Transverse colon (tissue), 4 donors: Measurements from ENCODE around the gene MOB1A. TPM values are rescaled to one million over a fixed set of nuclear protein-coding genes. Genes with fewer than 3 reads are reported as not detected.

Experiments
- DNase-seq: peaks from one replicate; pipeline ENCODE4 v3.0.0-alpha.2; 2019
- H3K27ac ChIP-seq, 4 donors: fragments of 200-600 bp; sonication (generic); 2 replicates each; pipeline ENCODE4 v1.5.1; 2016 to 2018; ENCODE audit warnings: inconsistent platforms in 4 of 4
- H3K27me3 ChIP-seq: fragments of 200-600 bp; sonication (generic); 2 replicates; pipeline ENCODE4 v1.5.1; 2017; ENCODE audit warnings: inconsistent platforms
- H3K36me3 ChIP-seq, 4 donors: fragments of 200-600 bp; sonication (generic); 2 replicates each; pipeline ENCODE4 v1.5.1; 2017 to 2019; ENCODE audit warnings: inconsistent platforms in 4 of 4
- H3K4me1 ChIP-seq, 4 donors: fragments of 200-600 bp; sonication (generic); 2 replicates each; pipeline ENCODE4 v1.5.1; 2017 to 2020; ENCODE audit warnings: inconsistent platforms in 4 of 4
- H3K4me3 ChIP-seq, 4 donors: fragments of 200-600 bp; sonication (generic); 1 replicate in 1 of 4; 2 replicates in 3 of 4; pipeline versions ENCODE4 v1.5.1 to v1.6.1; 2017 to 2019; ENCODE audit warnings: inconsistent platforms in 4 of 4
- H3K9me3 ChIP-seq, 2 donors: fragments of 200-600 bp; sonication (generic); 2 replicates each; pipeline ENCODE4 v1.5.1; 2017 to 2019; ENCODE audit warnings: inconsistent platforms in 2 of 2
- CTCF ChIP-seq, 5 experiments: fragments of 200-600 bp in 3 of 5; fragments of 450-650 bp in 2 of 5; sonication (generic) in 3 of 5; IDR thresholded peaks; 1 replicate in 2 of 5; 2 replicates in 3 of 5; pipeline ENCODE4 v1.5.1; 2016 to 2017; ENCODE audit warnings: antibody characterized with exemption in 5 of 5, inconsistent platforms in 3 of 5, mild to moderate bottlenecking in 2 of 5, moderate library complexity in 1 of 5
- EP300 ChIP-seq: sonication (generic); formaldehyde crosslinking; IDR thresholded peaks from one replicate; pipeline ENCODE4 v1.6.1; 2017; ENCODE audit warnings: antibody characterized with exemption, low read depth
- POLR2A ChIP-seq: fragments of 450-650 bp; IDR thresholded peaks from one replicate; pipeline ENCODE4 v1.6.1; 2016; ENCODE audit warnings: antibody characterized with exemption, mild to moderate bottlenecking, moderate library complexity
- POLR2AphosphoS5 ChIP-seq, 3 donors: sonication (generic); formaldehyde crosslinking; IDR thresholded peaks; one replicate each; pipeline ENCODE4 v1.6.1; 2016; ENCODE audit warnings: antibody characterized with exemption in 3 of 3
- WGBS, 2 donors: methylation state at CpG; one replicate each; pipeline ENCODE4 v1.1.5; 2018; ENCODE audit warnings: low coverage in 1 of 2; 5-methylcytosine and 5-hydroxymethylcytosine counted together
- in situ Hi-C, 4 donors: fragments of 200-750 bp; cut with MboI; loops; one replicate each; pipeline versions ENCODE4 v1.15.0 to v1.15.1; 2017; ENCODE audit warnings: low sequenced_read_pairs in 3 of 4, low pct_ligation_motif_present in 1 of 4, low pct_unique_long_range_greater_than_20kb in 1 of 4
- intact Hi-C: fragments of 100-400 bp; cut with DNase I; formaldehyde crosslinking; loops from one replicate; pipeline ENCODE4 v1.15.1; 2023; ENCODE audit warnings: low total_unique reads
- total RNA-seq, 4 donors: library from RNA; depleted of rRNA; stranded (reverse); fragments of >200 nt; gene quantifications; one replicate each; pipeline ENCODE4 v1.1.0, GENCODE V29; 2016

Gene MOB1A
- total RNA-seq, 4 donors from 2014 or later: 43.0 to 91.9 (median 68.8) TPM

- intact Hi-C loops (no loop called here), in situ Hi-C loops (no loop called here)
- H3K27me3 ChIP-seq: no peaks in the 10 kb centered on the region
- no peaks in the 10 kb centered on the region for H3K36me3 ChIP-seq
- no peak overlapping the region for H3K4me3 ChIP-seq
- WGBS, 2 donors: 14 to 42% methylated on average over 1 of the region's 1 CpG
- no peak for TF ChIP-seq EP300
- TF ChIP-seq POLR2AphosphoS5 (IDR thresholded peaks at IDR 0.05): peak; percentile 10 to 76 (median 43)
- no peaks in the 10 kb centered on the region for H3K9me3 ChIP-seq
- DNase-seq: no peak
- H3K4me1 ChIP-seq: peaks cover 9 to 56% (median 37%) of the 10 kb centered on the region in 4 donors
- peak overlapping the region; percentile 6 to 56 (median 42) for H3K27ac ChIP-seq
Observed at GRCh38 chr2:74201596-74201995, 22.9 kb upstream of the MOB1A start.

- intact Hi-C loops (no loop called here), in situ Hi-C loops (no loop called here)
- no peak for DNase-seq
- TF ChIP-seq POLR2AphosphoS5 (IDR thresholded peaks at IDR 0.05) (no peak), CTCF (IDR thresholded peaks at IDR 0.05) (no peak), EP300 (no peak), POLR2A (no peak)
- H3K4me3 ChIP-seq: no peak overlapping the region
- peak overlapping the region; percentile 6 to 56 (median 42) for H3K27ac ChIP-seq
- H3K4me1 ChIP-seq: peaks cover 9 to 52% (median 33%) of the 10 kb centered on the region in 4 donors
- H3K27me3 ChIP-seq: no peaks in the 10 kb centered on the region
- 77 to 79% methylated on average over 2 to 3 of the region's 3 CpGs for WGBS, 2 donors
- no peaks in the 10 kb centered on the region for H3K9me3 ChIP-seq
- no peaks in the 10 kb centered on the region for H3K36me3 ChIP-seq
Observed at GRCh38 chr2:74201196-74201595, 22.5 kb upstream of the MOB1A start.

DNA sequence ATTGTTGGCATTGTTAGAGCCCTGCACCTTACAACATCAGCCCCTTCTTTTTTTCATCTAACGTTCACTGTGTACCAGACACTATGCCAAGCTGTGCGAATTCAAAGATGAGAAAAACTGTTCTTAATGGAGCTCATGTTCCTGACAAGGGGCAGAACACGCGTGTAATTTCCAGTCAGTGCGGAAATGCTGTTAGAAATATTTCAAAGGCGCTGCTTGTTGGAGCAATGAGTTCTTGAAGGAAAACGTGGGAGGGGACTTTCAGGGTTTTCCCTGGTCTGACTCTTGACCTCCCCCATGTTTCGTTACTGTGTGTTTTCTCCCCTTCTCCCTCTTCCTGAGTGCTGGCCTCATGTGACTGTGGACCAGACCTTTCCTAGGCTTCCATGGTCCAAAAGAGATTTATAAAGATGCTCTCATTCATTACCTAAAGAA is 21.2 kb upstream of the MOB1A start:
- in situ Hi-C loops: no loop called here

DNA sequence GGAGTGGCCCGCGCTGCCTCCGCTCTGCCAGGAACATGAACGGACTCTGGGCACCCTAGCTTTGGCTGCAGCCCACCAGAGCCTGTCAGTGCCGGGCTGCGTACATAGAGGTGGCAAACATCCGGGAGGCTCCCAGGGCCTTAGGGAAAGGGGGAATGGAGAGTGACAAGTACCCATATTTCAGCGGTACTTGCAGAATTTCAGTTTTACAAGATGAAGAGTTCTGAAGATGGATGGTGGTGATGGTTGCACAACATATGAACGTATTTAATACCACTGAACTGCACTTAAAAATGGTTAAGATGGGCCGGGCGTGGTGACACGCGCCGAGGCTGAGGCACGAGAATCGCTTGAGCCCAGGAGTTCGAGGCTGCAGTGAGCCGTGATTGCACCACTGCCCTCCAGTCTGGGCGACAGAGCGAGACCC is 20.6 kb upstream of the MOB1A start:
- intact Hi-C loops (loop anchor here (1.0 kb wide), 1 partner anchor 34 kb away; no protein-coding TSS in a partner anchor), in situ Hi-C loops (no loop called here)
- peaks cover 9 to 33% (median 19%) of the 10 kb centered on the region in 4 donors for H3K4me1 ChIP-seq
- H3K36me3 ChIP-seq: no peaks in the 10 kb centered on the region
- H3K27ac ChIP-seq: peak overlapping the region; percentile 90 to 98 (median 94)
- H3K27me3 ChIP-seq: no peaks in the 10 kb centered on the region
- WGBS, 2 donors: 7% methylated on average over 20 of the region's 20 CpGs; no CpG with 5 or more reads in 1 of the 2 donors
- DNase-seq: no peak
- peak in 2 of 3 donors; percentile 5 to 21 for TF ChIP-seq POLR2AphosphoS5 (IDR thresholded peaks at IDR 0.05)
- no peak for TF ChIP-seq CTCF (IDR thresholded peaks at IDR 0.05)
- TF ChIP-seq EP300: no peak
- no peak for TF ChIP-seq POLR2A
- H3K9me3 ChIP-seq: no peaks in the 10 kb centered on the region
- H3K4me3 ChIP-seq: peak overlapping the region; percentile 55 to 92 (median 78)

More for the DNA sequence above, 21.2 kb upstream of the MOB1A start:
- no peak for DNase-seq
- no peaks in the 10 kb centered on the region for H3K36me3 ChIP-seq
- H3K27ac ChIP-seq: peak overlapping the region; percentile 90 to 98 (median 94)
- peak overlapping the region in 2 of 4 donors; percentile 65 to 91 for H3K4me3 ChIP-seq
- H3K4me1 ChIP-seq: peaks cover 9 to 39% (median 21%) of the 10 kb centered on the region in 4 donors
- intact Hi-C loops: loop anchor here (1.0 kb wide), 1 partner anchor 35 kb away; no protein-coding TSS in a partner anchor
- WGBS, 2 donors: 62 to 80% methylated on average over 1 to 8 of the region's 8 CpGs
- H3K9me3 ChIP-seq: no peaks in the 10 kb centered on the region
- TF ChIP-seq CTCF (IDR thresholded peaks at IDR 0.05) (no peak), EP300 (no peak), POLR2AphosphoS5 (IDR thresholded peaks at IDR 0.05) (no peak), POLR2A (no peak)
- no peaks in the 10 kb centered on the region for H3K27me3 ChIP-seq
